ENCODE measurements around the gene YBX2. TPM values are rescaled to one million over a fixed set of nuclear protein-coding genes. Genes with fewer than 3 reads are reported as not detected.
"Not testable (repeated sequence)": the region's sequence is repeated elsewhere in the genome, so short reads cannot be mapped to it uniquely, and the experiment has no call there.

Gene YBX2
- not detected in 2 replicates for total RNA-seq (2014; rRNA removed; shearing (Covaris generic); ENCODE audit: low replicate concordance)

- no peaks in the 10 kb centered on the region for H3K79me2 ChIP-seq (ENCODE audit: low read length)
- no peaks in the 10 kb centered on the region for H3K36me3 ChIP-seq (ENCODE audit: insufficient read depth, low read length)
- H3K9me2 ChIP-seq (replicated peaks; ENCODE audit: insufficient read depth, low read length) = no peaks in the 10 kb centered on the region
- no peaks in the 10 kb centered on the region for H3K27me3 ChIP-seq (ENCODE audit: low read length)
- H3K4me2 ChIP-seq (ENCODE audit: low read depth, low read length, poor library complexity, severe bottlenecking) = no peak within 1 kb of the TSS
- no peaks in the 10 kb centered on the region for H3K9me3 ChIP-seq (ENCODE audit: low read length)
- H4K20me1 ChIP-seq (ENCODE audit: insufficient read depth, low read depth, low read length) = no peaks in the 10 kb centered on the region
- peak; percentile 46 for DNase-seq
- H3K27ac ChIP-seq (ENCODE audit: low read length) = no peak within 1 kb of the TSS
- H3K9ac ChIP-seq (ENCODE audit: low read length) = no peak within 1 kb of the TSS
- peaks cover 4% of the 10 kb centered on the region for H3K4me1 ChIP-seq (ENCODE audit: low read length)
- no peak within 1 kb of the TSS for H3K4me3 ChIP-seq (ENCODE audit: low read length)
- H2AFZ ChIP-seq (ENCODE audit: low read length) = no peak within 1 kb of the TSS
These were observed at the start of gene YBX2 for GRCh38 chr17:7294614-7295153. Gene YBX2, minus strand, starts transcription at chr17:7294639. Its CDS starts 139 bp downstream, at chr17:7294500.

GRCh38 chr17:7343250-7343649, 48.8 kb upstream of the YBX2 start:
- no peaks in the 10 kb centered on the region for H3K4me1 ChIP-seq (ENCODE audit: low read length)
- H3K9me3 ChIP-seq (ENCODE audit: low read length) = no peaks in the 10 kb centered on the region
- H4K20me1 ChIP-seq (ENCODE audit: insufficient read depth, low read depth, low read length) = no peaks in the 10 kb centered on the region
- no peak overlapping the region for H2AFZ ChIP-seq (ENCODE audit: low read length)
- H3K4me3 ChIP-seq (ENCODE audit: low read length) = no peak overlapping the region
- H3K4me2 ChIP-seq (ENCODE audit: low read depth, low read length, poor library complexity, severe bottlenecking) = no peak overlapping the region
- no peak for DNase-seq
- H3K9ac ChIP-seq (ENCODE audit: low read length) = no peak overlapping the region
- H3K79me2 ChIP-seq (ENCODE audit: low read length) = no peaks in the 10 kb centered on the region
- H3K27me3 ChIP-seq (ENCODE audit: low read length) = no peaks in the 10 kb centered on the region
- no peaks in the 10 kb centered on the region for H3K9me2 ChIP-seq (replicated peaks; ENCODE audit: insufficient read depth, low read length)
- H3K36me3 ChIP-seq (ENCODE audit: insufficient read depth, low read length) = no peaks in the 10 kb centered on the region
- H3K27ac ChIP-seq (ENCODE audit: low read length) = no peak overlapping the region

GRCh38 chr17:7341842-7342241, 47.4 kb upstream of the YBX2 start:
- no peak overlapping the region for H3K4me2 ChIP-seq (ENCODE audit: low read depth, low read length, poor library complexity, severe bottlenecking)
- no peaks in the 10 kb centered on the region for H3K36me3 ChIP-seq (ENCODE audit: insufficient read depth, low read length)
- H3K9me2 ChIP-seq (replicated peaks; ENCODE audit: insufficient read depth, low read length) = no peaks in the 10 kb centered on the region
- H2AFZ ChIP-seq (ENCODE audit: low read length) = no peak overlapping the region
- no peak for DNase-seq
- H3K4me3 ChIP-seq (ENCODE audit: low read length) = no peak overlapping the region
- H4K20me1 ChIP-seq (ENCODE audit: insufficient read depth, low read depth, low read length) = no peaks in the 10 kb centered on the region
- H3K27ac ChIP-seq (ENCODE audit: low read length) = no peak overlapping the region
- no peaks in the 10 kb centered on the region for H3K27me3 ChIP-seq (ENCODE audit: low read length)
- peaks cover 11% of the 10 kb centered on the region for H3K4me1 ChIP-seq (ENCODE audit: low read length)
- peaks cover 8% of the 10 kb centered on the region; the same call in 1 of the 2 replicates for H3K79me2 ChIP-seq (ENCODE audit: low read length)
- H3K9me3 ChIP-seq (ENCODE audit: low read length) = no peaks in the 10 kb centered on the region
- H3K9ac ChIP-seq (ENCODE audit: low read length) = no peak overlapping the region

- no peak for DNase-seq
- Histone ChIP-seq H3K27me3 (ENCODE audit: low read length) (no peaks in the 10 kb centered on the region), H3K4me1 (ENCODE audit: low read length) (peaks cover 27% of the 10 kb centered on the region), H3K4me2 (ENCODE audit: low read depth, low read length, poor library complexity, severe bottlenecking) (no peak overlapping the region), H3K4me3 (ENCODE audit: low read length) (no peak overlapping the region), H3K9me2 (replicated peaks; ENCODE audit: insufficient read depth, low read length) (no peaks in the 10 kb centered on the region), H3K9me3 (ENCODE audit: low read length) (no peaks in the 10 kb centered on the region), H2AFZ (ENCODE audit: low read length) (no peak overlapping the region), H4K20me1 (ENCODE audit: insufficient read depth, low read depth, low read length) (no peaks in the 10 kb centered on the region), H3K27ac (ENCODE audit: low read length) (no peak overlapping the region), H3K36me3 (ENCODE audit: insufficient read depth, low read length) (no peaks in the 10 kb centered on the region), H3K9ac (ENCODE audit: low read length) (no peak overlapping the region), H3K79me2 (ENCODE audit: low read length) (peaks cover 14% of the 10 kb centered on the region)
These were observed 45.7 kb upstream of the YBX2 start for GRCh38 chr17:7340179-7340578.

GRCh38 chr17:7337600-7337999, 43.2 kb upstream of the YBX2 start:
- Histone ChIP-seq H3K79me2 (ENCODE audit: low read length) (peaks cover 14% of the 10 kb centered on the region), H3K27ac (ENCODE audit: low read length) (peak overlapping the region; percentile 61)

GRCh38 chr17:7336240-7337175, 42.1 kb upstream of the YBX2 start, which contains the start of gene ACAP1:
Gene ACAP1, plus strand, starts transcription at chr17:7336529. Its CDS starts 206 bp downstream, at chr17:7336735.
- Histone ChIP-seq H3K27ac (ENCODE audit: low read length) (peak within 1 kb of the TSS; percentile 61), H3K4me2 (ENCODE audit: low read depth, low read length, poor library complexity, severe bottlenecking) (peak within 1 kb of the TSS; percentile 81), H3K79me2 (ENCODE audit: low read length) (peaks cover 14% of the 10 kb centered on the region), H3K4me1 (ENCODE audit: low read length) (peaks cover 28% of the 10 kb centered on the region), H3K27me3 (ENCODE audit: low read length) (no peaks in the 10 kb centered on the region), H3K9me3 (ENCODE audit: low read length) (no peaks in the 10 kb centered on the region), H4K20me1 (ENCODE audit: insufficient read depth, low read depth, low read length) (no peaks in the 10 kb centered on the region), H3K9me2 (replicated peaks; ENCODE audit: insufficient read depth, low read length) (no peaks in the 10 kb centered on the region), H3K36me3 (ENCODE audit: insufficient read depth, low read length) (no peaks in the 10 kb centered on the region), H2AFZ (ENCODE audit: low read length) (peak within 1 kb of the TSS; percentile 11; the same call in 1 of the 2 replicates), H3K4me3 (ENCODE audit: low read length) (peak within 1 kb of the TSS; percentile 79), H3K9ac (ENCODE audit: low read length) (peak within 1 kb of the TSS; percentile 79)
- DNase-seq = peak; percentile 85

More at GRCh38 chr17:7337600-7337999, 43.2 kb upstream of the YBX2 start:
- not testable (repeated sequence) for H2AFZ ChIP-seq (ENCODE audit: low read length); DNase-seq; H3K9me2 ChIP-seq (replicated peaks; ENCODE audit: insufficient read depth, low read length); H4K20me1 ChIP-seq (ENCODE audit: insufficient read depth, low read depth, low read length); H3K27me3 ChIP-seq (ENCODE audit: low read length); H3K9me3 ChIP-seq (ENCODE audit: low read length); H3K36me3 ChIP-seq (ENCODE audit: insufficient read depth, low read length)
- Histone ChIP-seq H3K4me1 (ENCODE audit: low read length) (peaks cover 28% of the 10 kb centered on the region), H3K4me3 (ENCODE audit: low read length) (peak overlapping the region; percentile 79; the same call in 1 of the 2 replicates), H3K4me2 (ENCODE audit: low read depth, low read length, poor library complexity, severe bottlenecking) (peak overlapping the region; percentile 81), H3K9ac (ENCODE audit: low read length) (peak overlapping the region; percentile 79)

- H3K36me3 ChIP-seq (ENCODE audit: insufficient read depth, low read length); H3K27me3 ChIP-seq (ENCODE audit: low read length); H3K9me2 ChIP-seq (replicated peaks; ENCODE audit: insufficient read depth, low read length); H3K27ac ChIP-seq (ENCODE audit: low read length); H2AFZ ChIP-seq (ENCODE audit: low read length); H4K20me1 ChIP-seq (ENCODE audit: insufficient read depth, low read depth, low read length); H3K9me3 ChIP-seq (ENCODE audit: low read length); DNase-seq: not testable (repeated sequence)
- H3K9ac ChIP-seq (ENCODE audit: low read length) = peak overlapping the region; percentile 79
- peak overlapping the region; percentile 79 for H3K4me3 ChIP-seq (ENCODE audit: low read length)
- peaks cover 14% of the 10 kb centered on the region for H3K79me2 ChIP-seq (ENCODE audit: low read length)
- H3K4me1 ChIP-seq (ENCODE audit: low read length) = peaks cover 29% of the 10 kb centered on the region
- peak overlapping the region; percentile 81 for H3K4me2 ChIP-seq (ENCODE audit: low read depth, low read length, poor library complexity, severe bottlenecking)
These were observed 41.3 kb upstream of the YBX2 start for GRCh38 chr17:7335765-7336164.

GRCh38 chr17:7334938-7335538, 40.6 kb upstream of the YBX2 start:
- no peak for DNase-seq
- Histone ChIP-seq H3K27ac (ENCODE audit: low read length) (no peak overlapping the region), H3K9me3 (ENCODE audit: low read length) (no peaks in the 10 kb centered on the region), H3K4me3 (ENCODE audit: low read length) (no peak overlapping the region), H3K9ac (ENCODE audit: low read length) (peak overlapping the region; percentile 79; the same call in 1 of the 2 replicates), H4K20me1 (ENCODE audit: insufficient read depth, low read depth, low read length) (no peaks in the 10 kb centered on the region), H3K36me3 (ENCODE audit: insufficient read depth, low read length) (no peaks in the 10 kb centered on the region), H3K4me1 (ENCODE audit: low read length) (peaks cover 35% of the 10 kb centered on the region), H3K9me2 (replicated peaks; ENCODE audit: insufficient read depth, low read length) (no peaks in the 10 kb centered on the region), H3K4me2 (ENCODE audit: low read depth, low read length, poor library complexity, severe bottlenecking) (no peak overlapping the region), H3K27me3 (ENCODE audit: low read length) (no peaks in the 10 kb centered on the region), H2AFZ (ENCODE audit: low read length) (no peak overlapping the region; the same call in 1 of the 2 replicates), H3K79me2 (ENCODE audit: low read length) (peaks cover 14% of the 10 kb centered on the region)

Data from Karpas-422 (cell line).